HG03039 (cell line): ENCODE results near the gene AP2A1.

Source experiments
- ATAC-seq: cut with Tn5 transposase; IDR thresholded peaks from one replicate; pipeline ENCODE4 v1.9.1; 2021; ENCODE audit warnings: mild to moderate bottlenecking, moderate library complexity; ENCODE audit not compliant: unreplicated experiment

AP2A1 gene

DNA sequence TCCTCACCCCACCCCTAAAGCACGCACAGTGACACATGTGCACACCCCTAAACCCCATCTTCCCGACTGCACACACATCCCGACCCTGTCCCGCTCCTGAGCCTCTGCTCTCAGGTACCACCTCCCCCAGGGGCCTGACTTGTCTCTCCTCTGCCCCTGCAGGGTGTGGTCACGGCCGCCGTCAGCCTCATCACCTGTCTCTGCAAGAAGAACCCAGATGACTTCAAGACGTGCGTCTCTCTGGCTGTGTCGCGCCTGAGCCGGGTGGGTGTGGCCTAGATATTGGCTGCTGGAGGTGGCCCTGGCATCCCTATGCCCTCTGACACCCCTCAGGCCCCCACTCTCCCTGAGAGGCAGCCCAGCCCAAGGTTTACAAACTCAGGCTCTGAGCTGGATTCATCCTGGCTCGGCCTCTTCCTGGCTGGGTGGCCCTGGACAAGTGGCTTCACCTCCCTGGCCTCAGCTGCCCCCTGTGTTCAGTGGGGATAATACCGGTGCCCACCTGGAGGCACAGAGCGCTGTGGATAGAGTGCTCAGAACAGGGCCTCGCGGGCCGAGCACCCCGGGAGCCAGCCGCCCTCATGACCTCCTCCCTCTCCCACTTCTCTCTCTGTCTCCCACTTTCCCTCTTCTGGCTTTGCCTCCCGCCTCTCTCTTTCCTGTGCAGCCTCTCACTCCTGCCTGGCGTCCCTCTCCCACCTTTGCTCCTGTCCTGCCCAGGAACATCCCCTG is 26.2 kb downstream of the AP2A1 start:
- ATAC-seq, result no peak

DNA sequence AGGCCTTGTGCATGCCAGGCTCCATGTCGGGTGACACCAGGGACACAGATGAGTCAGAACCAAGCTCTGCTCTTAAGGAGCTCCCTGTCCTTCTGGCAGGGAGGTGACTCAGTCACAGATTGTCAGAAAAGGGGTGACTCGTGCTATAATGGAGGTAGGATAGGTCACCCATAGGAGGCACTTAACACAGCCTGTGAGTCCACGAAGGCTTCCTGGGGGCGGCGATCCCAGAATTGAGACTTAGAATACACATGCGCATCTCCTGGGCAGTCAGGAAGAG is 26.7 kb downstream of the AP2A1 start:
- no peak for ATAC-seq

DNA sequence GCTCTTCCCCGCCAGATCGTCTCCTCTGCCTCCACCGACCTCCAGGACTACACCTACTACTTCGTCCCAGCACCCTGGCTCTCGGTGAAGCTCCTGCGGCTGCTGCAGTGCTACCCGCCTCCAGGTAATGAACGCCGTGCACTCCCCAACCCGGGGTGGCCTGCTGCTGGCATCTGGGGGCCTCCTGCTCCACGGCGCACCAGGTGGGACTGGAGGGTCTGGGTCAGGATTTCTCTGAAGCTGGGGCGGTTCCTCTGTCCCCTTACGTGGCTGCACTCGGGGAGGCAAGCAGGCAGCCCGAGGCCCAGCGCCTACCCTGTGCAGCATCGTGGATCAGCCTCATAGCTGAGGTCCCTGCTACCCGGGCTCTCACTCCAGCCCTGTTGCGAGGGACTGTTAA is 28.8 kb downstream of the AP2A1 start:
- no peak for ATAC-seq

DNA sequence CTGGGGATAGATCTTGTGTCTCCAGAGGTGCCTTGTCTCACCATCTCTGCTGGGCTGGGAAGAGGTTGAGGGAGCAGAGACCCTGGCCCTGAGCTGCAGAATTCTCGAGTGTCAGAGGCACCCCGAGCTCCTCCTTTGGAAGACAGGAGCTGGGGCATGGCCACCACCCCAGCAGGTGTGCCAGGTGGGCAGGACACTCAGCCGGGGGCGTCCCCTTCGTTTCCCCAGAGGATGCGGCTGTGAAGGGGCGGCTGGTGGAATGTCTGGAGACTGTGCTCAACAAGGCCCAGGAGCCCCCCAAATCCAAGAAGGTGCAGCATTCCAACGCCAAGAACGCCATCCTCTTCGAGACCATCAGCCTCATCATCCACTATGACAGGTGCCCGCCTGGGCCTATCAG is 31.8 kb downstream of the AP2A1 start:
- no peak for ATAC-seq

DNA sequence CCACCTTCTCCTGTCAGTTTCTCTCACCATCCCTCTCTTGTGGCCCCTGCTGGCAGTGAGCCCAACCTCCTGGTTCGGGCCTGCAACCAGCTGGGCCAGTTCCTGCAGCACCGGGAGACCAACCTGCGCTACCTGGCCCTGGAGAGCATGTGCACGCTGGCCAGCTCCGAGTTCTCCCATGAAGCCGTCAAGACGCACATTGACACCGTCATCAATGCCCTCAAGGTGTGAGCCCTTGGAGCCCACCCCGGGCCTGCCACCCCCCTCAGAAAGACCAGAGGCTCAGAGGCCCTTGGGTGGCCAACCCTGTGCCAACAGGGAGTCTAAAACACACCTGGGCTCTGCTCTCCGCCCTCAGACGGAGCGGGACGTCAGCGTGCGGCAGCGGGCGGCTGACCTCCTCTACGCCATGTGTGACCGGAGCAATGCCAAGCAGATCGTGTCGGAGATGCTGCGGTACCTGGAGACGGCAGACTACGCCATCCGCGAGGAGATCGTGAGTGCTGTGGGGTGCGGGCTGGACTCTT is 32.5 kb downstream of the AP2A1 start:
- ATAC-seq, result no peak

DNA sequence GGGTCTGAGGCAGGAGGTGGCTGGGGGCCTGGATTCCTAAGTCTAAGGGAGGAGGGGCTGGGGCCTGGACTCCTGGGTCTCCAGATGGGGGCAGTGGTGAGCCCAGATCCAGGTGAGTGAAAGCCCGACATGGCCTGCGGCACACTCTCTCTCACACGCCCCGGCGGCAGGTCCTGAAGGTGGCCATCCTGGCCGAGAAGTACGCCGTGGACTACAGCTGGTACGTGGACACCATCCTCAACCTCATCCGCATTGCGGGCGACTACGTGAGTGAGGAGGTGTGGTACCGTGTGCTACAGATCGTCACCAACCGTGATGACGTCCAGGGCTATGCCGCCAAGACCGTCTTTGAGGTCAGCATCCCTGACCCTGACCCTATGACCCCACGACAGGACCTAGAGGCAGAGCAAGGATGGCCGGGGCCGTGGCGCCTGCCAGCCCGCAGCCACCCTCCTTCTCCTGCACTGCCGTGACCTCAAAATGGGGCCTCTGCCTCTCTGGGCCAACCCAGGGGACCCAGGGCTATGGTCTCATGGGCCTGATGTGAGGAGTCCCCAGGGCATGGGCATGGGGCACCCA is 33.1 kb downstream of the AP2A1 start:
- ATAC-seq, result no peak

DNA sequence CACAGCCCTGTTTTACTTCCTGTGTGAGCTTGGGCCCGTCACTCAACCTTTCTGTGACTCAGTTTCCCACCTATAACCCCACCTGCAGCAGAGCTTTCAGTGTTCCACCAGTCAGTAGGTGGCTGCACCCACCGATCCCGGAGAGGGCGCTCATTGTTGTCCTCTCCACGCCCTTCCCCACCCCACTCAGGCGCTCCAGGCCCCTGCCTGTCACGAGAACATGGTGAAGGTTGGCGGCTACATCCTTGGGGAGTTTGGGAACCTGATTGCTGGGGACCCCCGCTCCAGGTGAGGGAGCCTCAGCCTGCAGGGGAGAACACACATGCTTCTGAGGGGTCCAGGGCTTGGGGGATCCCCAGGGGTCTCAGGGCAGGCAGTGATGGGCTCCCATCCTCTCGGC is 34.0 kb downstream of the AP2A1 start:
- no peak for ATAC-seq

DNA sequence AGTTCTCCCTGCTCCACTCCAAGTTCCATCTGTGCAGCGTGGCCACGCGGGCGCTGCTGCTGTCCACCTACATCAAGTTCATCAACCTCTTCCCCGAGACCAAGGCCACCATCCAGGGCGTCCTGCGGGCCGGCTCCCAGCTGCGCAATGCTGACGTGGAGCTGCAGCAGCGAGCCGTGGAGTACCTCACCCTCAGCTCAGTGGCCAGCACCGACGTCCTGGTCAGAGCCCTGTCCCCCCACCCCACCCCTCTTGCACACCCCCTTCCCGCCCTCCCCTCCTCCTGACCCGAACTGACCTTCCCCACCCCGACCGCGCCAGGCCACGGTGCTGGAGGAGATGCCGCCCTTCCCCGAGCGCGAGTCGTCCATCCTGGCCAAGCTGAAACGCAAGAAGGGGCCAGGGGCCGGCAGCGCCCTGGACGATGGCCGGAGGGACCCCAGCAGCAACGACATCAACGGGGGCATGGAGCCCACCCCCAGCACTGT is 34.6 kb downstream of the AP2A1 start:
- ATAC-seq, result no peak

DNA sequence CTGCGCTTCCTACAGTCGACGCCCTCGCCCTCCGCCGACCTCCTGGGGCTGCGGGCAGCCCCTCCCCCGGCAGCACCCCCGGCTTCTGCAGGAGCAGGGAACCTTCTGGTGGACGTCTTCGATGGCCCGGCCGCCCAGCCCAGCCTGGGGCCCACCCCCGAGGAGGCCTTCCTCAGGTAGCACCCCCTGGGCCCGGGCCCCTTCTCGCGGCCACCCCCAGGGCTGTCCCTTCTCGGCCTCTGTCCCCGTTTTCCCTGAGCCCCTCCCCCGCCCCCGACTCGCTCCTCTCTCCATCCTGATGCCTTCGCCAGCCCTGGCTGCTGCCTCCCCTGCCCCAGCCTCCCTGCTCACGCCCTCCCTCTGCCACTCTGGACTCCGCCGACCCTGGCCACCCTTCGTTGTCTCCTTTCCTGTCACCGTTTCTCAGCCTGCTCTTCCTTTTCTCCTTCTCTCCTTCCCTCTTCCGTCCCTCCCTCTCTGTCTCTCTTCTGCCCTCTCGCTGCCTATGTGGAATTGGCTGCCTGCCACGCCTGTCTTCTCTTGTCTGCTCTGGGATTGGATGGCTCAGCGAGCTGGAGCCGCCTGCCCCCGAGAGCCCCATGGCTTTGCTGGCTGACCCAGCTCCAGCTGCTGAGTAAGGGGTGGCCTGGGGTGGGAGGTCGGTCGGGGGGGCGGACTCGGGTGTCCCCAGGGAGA is 35.3 kb downstream of the AP2A1 start:
- no peak for ATAC-seq

DNA sequence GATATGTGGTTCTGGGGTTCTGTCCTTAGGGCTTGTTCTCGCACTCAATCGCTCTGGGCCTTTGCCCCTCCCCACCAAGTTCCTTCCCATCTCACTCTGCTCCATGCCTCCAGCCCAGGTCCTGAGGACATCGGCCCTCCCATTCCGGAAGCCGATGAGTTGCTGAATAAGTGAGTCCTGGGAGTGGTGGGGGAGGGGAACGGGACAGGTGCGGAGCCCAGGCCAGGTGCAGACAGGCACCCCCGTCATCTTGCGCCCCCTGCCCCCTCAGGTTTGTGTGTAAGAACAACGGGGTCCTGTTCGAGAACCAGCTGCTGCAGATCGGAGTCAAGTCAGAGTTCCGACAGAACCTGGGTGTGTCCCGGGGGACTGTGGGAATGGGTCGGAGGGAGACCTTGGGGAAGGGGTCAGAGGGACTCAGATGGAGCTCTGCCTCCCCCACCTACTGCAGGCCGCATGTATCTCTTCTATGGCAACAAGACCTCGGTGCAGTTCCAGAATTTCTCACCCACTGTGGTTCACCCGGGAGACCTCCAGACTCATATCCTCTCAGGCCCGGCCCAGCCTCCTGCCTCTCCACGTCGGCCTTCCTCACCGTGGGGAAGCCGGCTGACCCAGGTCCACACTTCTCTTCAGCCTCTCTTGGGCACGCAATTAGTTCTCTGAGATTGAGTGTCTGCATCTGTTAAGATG is 36.2 kb downstream of the AP2A1 start:
- ATAC-seq, result no peak

DNA sequence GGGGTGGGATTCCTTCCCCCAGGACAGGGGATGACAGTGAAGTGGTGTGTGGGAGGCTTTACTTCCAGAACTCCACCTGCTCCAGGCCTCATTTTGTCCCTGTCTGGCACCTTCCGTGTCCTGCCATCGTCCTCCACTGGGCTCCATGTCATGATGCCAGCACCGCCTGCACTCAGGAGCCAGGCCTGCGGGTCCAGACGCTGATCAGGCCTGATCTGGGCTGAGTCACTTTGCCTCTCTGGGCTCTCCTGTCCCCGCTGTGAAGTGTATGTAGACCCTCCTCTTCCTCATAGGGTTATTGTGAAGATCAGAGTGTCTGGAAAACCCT is 36.7 kb downstream of the AP2A1 start:
- ATAC-seq, result no peak

DNA sequence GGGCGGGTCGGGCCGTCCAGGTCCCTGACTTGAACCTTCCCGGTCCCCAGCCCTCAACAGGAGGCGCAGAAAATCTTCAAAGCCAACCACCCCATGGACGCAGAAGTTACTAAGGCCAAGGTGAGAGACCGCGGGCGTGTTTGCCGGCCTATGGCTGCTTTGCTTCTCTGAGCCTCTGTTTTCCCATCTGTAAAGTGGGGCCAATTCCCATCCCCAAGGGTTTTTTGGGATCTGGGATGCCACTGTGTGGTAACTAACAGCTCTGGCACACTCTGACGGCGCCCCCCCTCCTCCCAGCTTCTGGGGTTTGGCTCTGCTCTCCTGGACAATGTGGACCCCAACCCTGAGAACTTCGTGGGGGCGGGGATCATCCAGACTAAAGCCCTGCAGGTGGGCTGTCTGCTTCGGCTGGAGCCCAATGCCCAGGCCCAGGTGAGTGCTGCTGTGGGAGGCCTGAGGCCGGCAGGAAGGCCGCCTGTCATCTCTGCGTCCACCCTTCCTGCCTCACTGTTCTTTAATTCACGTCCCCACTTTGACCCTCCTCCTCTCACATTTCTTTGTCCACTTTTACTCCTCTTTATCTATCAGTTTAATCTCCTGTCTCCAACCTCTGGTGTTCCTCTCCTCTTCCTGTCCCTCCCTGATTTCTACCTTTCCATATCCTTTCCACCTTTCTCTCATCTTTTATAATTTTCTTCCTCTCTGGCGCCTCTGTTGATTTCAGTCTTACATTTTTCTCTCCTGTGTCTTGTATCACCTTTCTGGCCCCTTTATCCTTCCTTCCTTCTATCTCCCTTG is 39.2 kb downstream of the AP2A1 start:
- ATAC-seq, result no peak

DNA sequence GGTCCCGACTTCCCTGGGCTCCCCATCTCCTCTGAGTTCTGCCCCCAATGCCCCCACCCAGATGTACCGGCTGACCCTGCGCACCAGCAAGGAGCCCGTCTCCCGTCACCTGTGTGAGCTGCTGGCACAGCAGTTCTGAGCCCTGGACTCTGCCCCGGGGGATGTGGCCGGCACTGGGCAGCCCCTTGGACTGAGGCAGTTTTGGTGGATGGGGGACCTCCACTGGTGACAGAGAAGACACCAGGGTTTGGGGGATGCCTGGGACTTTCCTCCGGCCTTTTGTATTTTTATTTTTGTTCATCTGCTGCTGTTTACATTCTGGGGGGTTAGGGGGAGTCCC is 39.8 kb downstream of the AP2A1 start:
- ATAC-seq, result no peak

DNA sequence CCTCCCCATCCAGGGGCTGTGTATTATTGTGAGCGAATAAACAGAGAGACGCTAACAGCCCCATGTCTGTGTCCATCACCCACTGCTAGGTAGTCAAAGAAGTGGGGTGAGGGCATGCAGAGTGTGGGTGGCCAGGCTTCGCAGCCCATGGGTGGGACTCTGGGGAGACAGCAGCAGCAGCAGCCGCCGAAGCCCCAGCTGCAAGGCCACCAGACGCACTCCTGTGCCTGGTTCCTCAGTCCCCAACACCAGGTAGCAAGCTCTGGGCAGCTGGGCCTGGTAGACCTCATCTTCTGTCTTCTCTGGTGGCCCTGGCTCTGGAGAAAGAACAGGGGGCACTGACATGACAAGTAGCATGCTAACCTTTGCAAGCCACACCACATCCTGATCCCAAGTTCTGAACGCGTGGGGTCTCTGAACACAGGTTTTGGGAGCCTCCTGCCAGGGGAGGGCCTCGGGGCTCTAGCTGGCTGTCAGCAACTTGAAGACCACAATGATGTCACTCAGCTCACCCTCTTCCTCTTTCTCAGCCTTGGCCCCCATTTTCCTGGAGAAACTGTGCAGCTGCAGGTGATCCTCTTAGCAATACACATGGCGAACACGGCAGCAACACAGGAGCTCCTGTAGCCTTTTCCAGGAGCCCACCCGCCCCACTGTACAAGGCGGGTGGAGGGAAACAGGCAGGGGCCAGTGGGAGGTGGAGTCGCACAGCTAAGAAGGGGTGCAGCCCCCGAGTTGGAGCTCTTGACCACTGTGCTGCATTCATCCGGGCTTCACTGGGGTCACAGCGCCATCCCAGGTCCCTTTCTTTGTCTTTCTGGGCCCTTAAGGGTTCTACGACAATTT is 40.5 kb downstream of the AP2A1 start:
- no peak for ATAC-seq

DNA sequence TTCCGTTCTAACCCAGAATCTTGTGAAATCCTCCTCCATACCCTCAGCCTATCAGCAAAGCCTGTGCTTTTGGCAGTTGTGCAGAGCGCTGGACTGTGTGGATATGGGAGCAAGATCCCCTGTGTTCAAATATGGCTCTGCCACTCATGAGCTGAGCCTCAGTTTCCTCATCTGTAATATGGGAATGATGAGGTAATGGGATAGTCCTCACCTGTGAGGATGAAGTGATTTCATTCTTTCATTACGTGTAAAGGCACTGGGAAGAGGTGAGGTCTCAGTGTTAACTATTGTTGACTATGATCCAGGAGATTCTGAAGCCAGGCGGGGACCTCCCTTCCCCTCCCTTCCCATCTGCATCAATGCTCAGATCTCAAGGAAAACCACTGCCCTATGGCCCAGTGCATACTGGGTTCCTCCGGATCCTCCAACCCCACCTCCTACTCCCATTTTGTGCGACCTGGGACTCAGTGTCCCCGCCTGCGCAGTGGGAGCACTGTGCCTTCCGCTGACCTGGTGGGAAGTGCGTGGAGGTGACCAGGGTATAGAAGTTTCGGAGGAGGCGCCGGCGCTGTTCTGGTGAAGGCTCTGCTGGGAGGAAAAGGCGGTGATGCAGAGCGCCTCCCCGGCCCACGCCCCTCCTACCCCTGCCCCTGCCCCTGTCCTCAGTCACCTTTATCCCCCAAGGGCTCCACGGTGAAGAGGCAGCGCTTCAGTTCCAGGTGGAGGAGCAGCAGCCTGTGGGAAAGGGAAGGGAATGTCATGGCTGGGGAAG is 41.3 kb downstream of the AP2A1 start:
- no peak for ATAC-seq

DNA sequence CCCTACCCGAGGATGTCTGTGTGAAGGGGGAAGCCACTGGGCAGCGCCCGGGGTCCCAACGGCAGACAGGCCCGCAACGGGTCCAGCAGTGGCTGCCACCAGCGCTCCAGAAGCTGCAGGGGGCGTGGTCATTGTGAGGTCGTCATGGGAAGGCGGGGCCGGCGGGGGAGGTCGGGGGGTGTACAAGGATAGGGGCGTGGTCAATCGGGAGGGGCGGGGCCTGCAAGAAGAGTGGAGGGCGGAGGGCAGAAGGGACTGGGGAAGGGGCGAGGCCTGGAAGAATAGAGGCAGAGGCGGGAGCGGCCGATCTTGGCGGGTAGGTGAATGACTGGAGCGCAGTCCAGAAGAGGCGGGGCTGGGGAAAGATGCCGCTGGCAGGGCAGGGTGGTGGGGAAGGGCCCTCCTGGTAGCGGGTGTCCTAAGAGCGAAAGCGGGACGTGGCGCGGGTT is 41.9 kb downstream of the AP2A1 start:
- no peak for ATAC-seq

DNA sequence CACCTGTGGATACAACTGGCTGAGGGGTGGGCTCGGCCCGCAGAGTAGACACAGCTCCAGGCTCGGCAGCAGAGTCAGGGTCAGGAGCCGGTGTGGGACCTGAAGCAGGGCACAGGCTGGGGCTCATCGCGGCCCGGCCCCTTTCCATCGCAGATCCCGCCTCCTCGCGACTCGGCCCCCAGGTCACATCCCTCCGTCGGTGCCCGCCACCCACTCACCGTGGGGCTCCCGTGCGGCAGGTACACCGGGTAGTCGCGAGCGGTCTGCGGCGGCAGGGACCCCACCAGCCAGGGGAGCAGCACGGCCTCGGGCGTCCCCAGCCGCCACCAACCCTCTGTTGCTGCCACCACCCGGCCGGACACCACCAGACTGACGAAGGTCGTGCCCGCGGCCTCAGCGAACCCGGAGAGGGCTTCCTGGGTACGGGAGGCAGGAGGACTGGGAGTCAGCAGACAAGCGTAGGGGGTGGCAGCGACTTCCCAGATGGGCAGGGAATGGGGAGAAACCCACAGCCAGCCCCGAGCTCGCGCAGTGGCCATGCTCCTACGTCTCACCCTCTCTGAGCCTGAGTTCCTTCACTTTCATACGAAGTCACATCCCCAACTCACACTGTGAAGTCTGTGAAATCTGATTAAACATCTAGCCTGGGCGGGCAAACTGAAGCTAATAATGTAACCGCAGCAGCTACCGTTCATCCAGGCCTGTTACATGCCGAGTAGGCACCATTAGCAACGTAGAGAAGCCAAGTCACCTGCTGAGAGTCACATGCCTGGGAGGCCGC is 42.5 kb downstream of the AP2A1 start:
- no peak for ATAC-seq

DNA sequence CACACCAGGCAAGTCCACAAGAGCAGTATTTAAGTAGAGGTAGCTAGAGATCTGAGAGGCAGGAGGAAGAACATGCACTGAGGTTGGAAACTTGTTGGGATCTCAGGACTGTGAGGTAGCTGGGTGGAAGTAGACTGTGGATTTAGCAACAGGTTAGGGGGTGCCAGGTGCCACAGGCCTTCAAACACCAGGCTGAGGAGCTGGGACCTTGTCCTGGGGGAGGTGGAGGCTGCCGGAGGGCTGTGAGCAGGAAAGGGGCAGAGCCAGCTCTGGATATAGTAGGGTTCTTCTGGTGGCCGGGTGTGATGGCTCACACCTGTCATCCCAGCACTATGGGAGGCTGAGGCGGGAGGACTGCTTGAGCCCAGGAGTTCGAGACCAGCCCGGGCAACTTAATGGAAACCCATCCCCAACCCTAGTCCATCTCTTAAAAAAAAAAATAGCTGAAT is 43.2 kb downstream of the AP2A1 start:
- ATAC-seq, result no peak
